OCI-LY7 (cell line): ENCODE data around the gene SH3PXD2A. TPM values are rescaled to one million over a fixed set of nuclear protein-coding genes. Genes with fewer than 3 reads are reported as not detected.

Experiments
- BruUV-seq: library from RNA; stranded (reverse); fragments of 400-500 nt; replicated peaks from 2 replicates; lab custom pipeline; 2021; lab: Mats Ljungman, UMichigan
- CTCF ChIA-PET: fragments of 300-600 bp; sonication (Branson Sonifier 250); formaldehyde crosslinking; loops from one replicate; lab custom pipeline; 2022; ENCODE audit warnings: antibody characterized with exemption; ENCODE audit not compliant: unreplicated experiment; lab: Charles Lee
- POLR2A ChIA-PET: fragments of 300-600 bp; sonication (Branson Sonifier 250); formaldehyde crosslinking; loops from one replicate; lab custom pipeline; 2022; ENCODE audit warnings: antibody characterized with exemption; lab: Charles Lee
- DNase-seq: peaks from one replicate; pipeline ENCODE4 v3.0.0-alpha.2; 2015; ENCODE audit warnings: low spot score
- H2AFZ ChIP-seq: fragments of 200-600 bp; sonication (generic), shearing (Covaris generic); 2 replicates; pipeline ENCODE4 v1.6.1; 2014; ENCODE audit warnings: mild to moderate bottlenecking, antibody characterized with exemption, low read length, moderate library complexity
- H3K27ac ChIP-seq: fragments of 200-600 bp; sonication (generic); 2 replicates; pipeline ENCODE4 v1.5.1; 2014; ENCODE audit warnings: mixed run types, low read depth, mild to moderate bottlenecking, moderate library complexity, low read length, inconsistent platforms; ENCODE audit not compliant: poor library complexity, severe bottlenecking
- H3K36me3 ChIP-seq: fragments of 200-600 bp; sonication (generic); 2 replicates; pipeline ENCODE4 v1.6.1; 2014; ENCODE audit warnings: mild to moderate bottlenecking, antibody characterized with exemption, low read length, moderate library complexity, mixed read lengths; ENCODE audit not compliant: insufficient read depth
- H3K4me1 ChIP-seq: fragments of 200-600 bp; sonication (generic); 2 replicates; pipeline ENCODE4 v1.5.1; 2014; ENCODE audit warnings: mild to moderate bottlenecking, low read length; ENCODE audit not compliant: insufficient read depth, poor library complexity, severe bottlenecking
- H3K4me2 ChIP-seq: fragments of 200-600 bp; sonication (generic); 2 replicates; pipeline ENCODE4 v1.6.1; 2014; ENCODE audit warnings: mild to moderate bottlenecking, low read length
- H3K4me3 ChIP-seq: fragments of 200-600 bp; sonication (generic); 2 replicates; pipeline ENCODE4 v1.5.1; 2014; ENCODE audit warnings: mild to moderate bottlenecking, low read depth, low read length; ENCODE audit not compliant: poor library complexity, severe bottlenecking
- H3K79me2 ChIP-seq: fragments of 200-600 bp; sonication (generic); 2 replicates; pipeline ENCODE4 v1.6.1; 2016; ENCODE audit warnings: low read depth, mild to moderate bottlenecking, low read length, moderate library complexity, mixed read lengths; ENCODE audit not compliant: insufficient read depth
- H3K9me2 ChIP-seq: fragments of 200-600 bp; sonication (generic); 2 replicates; pipeline ENCODE4 v1.6.1; 2016; ENCODE audit warnings: mild to moderate bottlenecking, low read length, mixed read lengths; ENCODE audit not compliant: insufficient read depth
- H3K9me3 ChIP-seq: fragments of 200-600 bp; sonication (generic); 2 replicates; pipeline ENCODE4 v1.6.1; 2014; ENCODE audit warnings: mild to moderate bottlenecking, mixed run types, low read length, mixed read lengths
- H4K20me1 ChIP-seq: fragments of 200-600 bp; sonication (generic); 2 replicates; pipeline ENCODE4 v1.6.1; 2014; ENCODE audit warnings: mild to moderate bottlenecking, antibody characterized with exemption, low read length, moderate library complexity, mixed read lengths; ENCODE audit not compliant: insufficient read depth
- CTCF ChIP-seq: fragments of 200-600 bp; sonication (generic); conservative IDR thresholded peaks from 2 replicates; pipeline ENCODE4 v1.5.1; 2014; ENCODE audit warnings: mild to moderate bottlenecking, antibody characterized with exemption, low read length, moderate library complexity, mixed read lengths
- EZH2phosphoT487 ChIP-seq: fragments of 200-600 bp; sonication (generic); IDR thresholded peaks from 2 replicates; pipeline ENCODE4 v1.6.1; 2018; ENCODE audit warnings: low read depth, borderline replicate concordance, mild to moderate bottlenecking, mixed run types, antibody characterized with exemption, low read length, moderate library complexity, mixed read lengths
- intact Hi-C: fragments of 100-400 bp; cut with micrococcal nuclease; formaldehyde crosslinking; loops from one replicate; pipeline ENCODE4 v1.10.0; 2022; ENCODE audit not compliant: unreplicated experiment
- total RNA-seq, 2 experiments: library from RNA; depleted of rRNA in 1 of 2; stranded (reverse); fragments of >200 nt in 1 of 2; shearing (Covaris generic) in 1 of 2; gene quantifications; 2 replicates each; pipeline ENCODE4 v1.2.3, GENCODE V29; 2014 to 2022

Gene SH3PXD2A
- total RNA-seq, 2 experiments from 2014 or later, result 0.85 to 5.9 TPM

- Histone ChIP-seq H3K79me2 (no peaks in the 10 kb centered on the region), H3K4me1 (no peaks in the 10 kb centered on the region), H3K9me3 (no peaks in the 10 kb centered on the region), H4K20me1 (no peaks in the 10 kb centered on the region), H3K9me2 (no peaks in the 10 kb centered on the region), H3K27ac (no peak overlapping the region), H2AFZ (no peak overlapping the region), H3K4me2 (no peak overlapping the region), H3K36me3 (no peaks in the 10 kb centered on the region), H3K4me3 (no peak overlapping the region)
- ChIA-PET POLR2A (no interaction called here), CTCF (no interaction called here)
- TF ChIP-seq CTCF (no peak), EZH2phosphoT487 (no peak)
- DNase-seq, result no peak
- intact Hi-C loops, result no loop called here
- no TSS peak for BruUV-seq
Measured at GRCh38 chr10:103570844-103571655, 284.3 kb downstream of the SH3PXD2A start.

- no peak for DNase-seq
- no peak overlapping the region for H3K4me2 ChIP-seq
- POLR2A ChIA-PET, result interaction anchor here (0.6 kb wide), 1 partner anchor 237 kb away, joined by 7 read pairs; no protein-coding TSS in a partner anchor
- no peak overlapping the region for H3K27ac ChIP-seq
- CTCF ChIA-PET, result no interaction called here
- H3K4me3 ChIP-seq, result no peak overlapping the region
- H3K9me2 ChIP-seq, result no peaks in the 10 kb centered on the region
- intact Hi-C loops, result no loop called here
- no peaks in the 10 kb centered on the region for H3K79me2 ChIP-seq
- no peaks in the 10 kb centered on the region for H3K36me3 ChIP-seq
- TF ChIP-seq CTCF (no peak), EZH2phosphoT487 (no peak)
- BruUV-seq, result no TSS peak
- H2AFZ ChIP-seq, result no peak overlapping the region
- no peaks in the 10 kb centered on the region for H3K9me3 ChIP-seq
- no peaks in the 10 kb centered on the region for H4K20me1 ChIP-seq
- H3K4me1 ChIP-seq, result no peaks in the 10 kb centered on the region
Measured at GRCh38 chr10:103569896-103570295, 285.5 kb downstream of the SH3PXD2A start.

- no peaks in the 10 kb centered on the region for H3K4me1 ChIP-seq
- H3K4me2 ChIP-seq, result no peak overlapping the region
- intact Hi-C loops, result no loop called here
- ChIA-PET POLR2A (no interaction called here), CTCF (no interaction called here)
- no peak for DNase-seq
- no peaks in the 10 kb centered on the region for H3K79me2 ChIP-seq
- no peaks in the 10 kb centered on the region for H4K20me1 ChIP-seq
- H3K9me3 ChIP-seq, result no peaks in the 10 kb centered on the region
- TF ChIP-seq CTCF (no peak), EZH2phosphoT487 (no peak)
- H3K36me3 ChIP-seq, result no peaks in the 10 kb centered on the region
- H3K9me2 ChIP-seq, result no peaks in the 10 kb centered on the region
- no peak overlapping the region for H3K27ac ChIP-seq
- no peak overlapping the region for H3K4me3 ChIP-seq
- no peak overlapping the region for H2AFZ ChIP-seq
- no TSS peak for BruUV-seq
Measured at GRCh38 chr10:103568505-103568904, 286.9 kb downstream of the SH3PXD2A start.
